GM12875 (cell line): ENCODE results near the gene PADI2.
"Not testable (repeated sequence)": the region's sequence is repeated elsewhere in the genome, so short reads cannot be mapped to it uniquely, and the experiment has no call there.

ENCODE experiments used
- H3K4me3 ChIP-seq: one replicate; pipeline ENCODE4 v1.5.1; 2011; ENCODE audit warnings: low read depth, low read length, control low read depth
- CTCF ChIP-seq: IDR thresholded peaks from 2 replicates; pipeline ENCODE4 v1.5.1; 2011; ENCODE audit warnings: low read depth, mild to moderate bottlenecking, control low read depth, inconsistent platforms, low read length, moderate library complexity, borderline replicate concordance; ENCODE audit not compliant: insufficient read depth

Gene PADI2

GRCh38 chr1:17068789-17069188, 50.5 kb downstream of the PADI2 start:
- no peak for TF ChIP-seq CTCF
- H3K4me3 ChIP-seq: no peak overlapping the region

GRCh38 chr1:17067465-17068240, 51.6 kb downstream of the PADI2 start:
- TF ChIP-seq CTCF: no peak
- no peak overlapping the region for H3K4me3 ChIP-seq

GRCh38 chr1:17067069-17067426, 52.2 kb downstream of the PADI2 start:
- no peak for TF ChIP-seq CTCF

GRCh38 chr1:17066361-17067068, 52.7 kb downstream of the PADI2 start:
- no peak overlapping the region for H3K4me3 ChIP-seq
- TF ChIP-seq CTCF: no peak

More at GRCh38 chr1:17067069-17067426, 52.2 kb downstream of the PADI2 start:
- no peak overlapping the region for H3K4me3 ChIP-seq

- no peak for TF ChIP-seq CTCF
- H3K4me3 ChIP-seq: no peak overlapping the region
These were observed 53.6 kb downstream of the PADI2 start for GRCh38 chr1:17065666-17066065.

- H3K4me3 ChIP-seq: not testable (repeated sequence)
These were observed 56.5 kb downstream of the PADI2 start for GRCh38 chr1:17062751-17063150.

- TF ChIP-seq CTCF: no peak
- no peak overlapping the region for H3K4me3 ChIP-seq
These were observed 57.4 kb downstream of the PADI2 start for GRCh38 chr1:17061892-17062291.
